Endothelial cell of umbilical vein (primary cell): ENCODE measurements around the gene RNPEP. TPM values are rescaled to one million over a fixed set of nuclear protein-coding genes. Genes with fewer than 3 reads are reported as not detected.

Experiments used
- BruUV-seq: library from RNA; stranded (reverse); fragments of 400-500 nt; replicated peaks from 2 replicates; lab custom pipeline; 2021; lab: Mats Ljungman, UMichigan
- CTCF ChIA-PET: fragments of 300-600, 350-600 bp; sonication (Branson Sonifier 250); formaldehyde crosslinking; loops from one replicate; lab custom pipeline; 2021; ENCODE audit warnings: antibody characterized with exemption, inconsistent platforms; lab: Charles Lee
- POLR2A ChIA-PET: fragments of 300-600, 350-600 bp; sonication (Branson Sonifier 250); formaldehyde crosslinking; loops from one replicate; lab custom pipeline; 2021; ENCODE audit warnings: antibody characterized with exemption, inconsistent platforms; lab: Charles Lee
- DNase-seq: peaks from one replicate; pipeline ENCODE4 v3.0.0-alpha.2; 2011; ENCODE audit warnings: low read depth, low spot score
- FAIRE-seq: peaks from 2 replicates; lab custom pipeline; 2011; peaks lifted over from hg19 to GRCh38; lab: Jason Lieb, UNC
- H2AFZ ChIP-seq: 2 replicates; pipeline ENCODE4 v1.6.0; 2012; ENCODE audit warnings: low read depth, low read length, control low read depth, inconsistent platforms
- H3K27ac ChIP-seq: 2 replicates; pipeline ENCODE4 v1.5.1; 2011; ENCODE audit warnings: low read depth, mild to moderate bottlenecking, control low read depth, low read length, moderate library complexity; ENCODE audit not compliant: insufficient read depth
- H3K27me3 ChIP-seq, 2 experiments: 2 replicates each; pipeline versions ENCODE4 v1.6.0 to v1.6.1; 2011; ENCODE audit warnings: low read length in 2 of 2, mixed read lengths in 1 of 2; ENCODE audit not compliant: control insufficient read depth in 2 of 2, insufficient read depth in 2 of 2
- H3K36me3 ChIP-seq, 2 experiments: 2 replicates in 1 of 2; 3 replicates in 1 of 2; pipeline ENCODE4 v1.5.1; 2011; ENCODE audit warnings: low read length in 2 of 2, mild to moderate bottlenecking in 1 of 2, moderate library complexity in 1 of 2; ENCODE audit not compliant: control insufficient read depth in 2 of 2, insufficient read depth in 2 of 2; ENCODE audit errors: extremely low read depth in 1 of 2
- H3K4me1 ChIP-seq: 3 replicates; pipeline ENCODE4 v1.5.1; 2011; ENCODE audit warnings: mild to moderate bottlenecking, low read length; ENCODE audit not compliant: control insufficient read depth, insufficient read depth; ENCODE audit errors: extremely low read depth
- H3K4me2 ChIP-seq: 2 replicates; pipeline ENCODE4 v1.6.1; 2011; ENCODE audit warnings: low read length, control low read depth, mixed read lengths; ENCODE audit not compliant: insufficient read depth
- H3K4me3 ChIP-seq, 3 experiments: fragments of 200-600 bp in 1 of 3; sonication (generic), shearing (Covaris generic) in 1 of 3; replicated peaks in 1 of 3; 2 replicates each; pipeline ENCODE4 v1.5.1; 2011 to 2016; ENCODE audit warnings: control low read depth in 3 of 3, low read length in 3 of 3, mild to moderate bottlenecking in 2 of 3, inconsistent platforms in 1 of 3, low read depth in 1 of 3, moderate library complexity in 1 of 3; ENCODE audit not compliant: insufficient read depth in 1 of 3
- H3K79me2 ChIP-seq: 2 replicates; pipeline ENCODE4 v1.6.0; 2012; ENCODE audit warnings: low read length, inconsistent platforms; ENCODE audit not compliant: control insufficient read depth, insufficient read depth
- H3K9ac ChIP-seq: replicated peaks from 2 replicates; pipeline ENCODE3; 2011; ENCODE audit warnings: low read length, control low read depth; ENCODE audit not compliant: insufficient read depth; ENCODE audit errors: extremely low read depth
- H3K9me1 ChIP-seq: replicated peaks from 3 replicates; pipeline ENCODE4 v1.6.0; 2011; ENCODE audit warnings: mild to moderate bottlenecking, low read length; ENCODE audit not compliant: control insufficient read depth, insufficient read depth; ENCODE audit errors: extremely low read depth
- H3K9me3 ChIP-seq: replicated peaks from 2 replicates; pipeline ENCODE4 v1.5.1; 2012; ENCODE audit warnings: low read length, inconsistent platforms; ENCODE audit not compliant: control insufficient read depth, insufficient read depth
- H4K20me1 ChIP-seq: replicated peaks from 2 replicates; pipeline ENCODE3; 2011; ENCODE audit warnings: mild to moderate bottlenecking, low read length; ENCODE audit not compliant: control insufficient read depth, insufficient read depth; ENCODE audit errors: extremely low read depth
- EZH2 ChIP-seq: IDR thresholded peaks from 2 replicates; pipeline ENCODE4 v1.6.1; 2012; ENCODE audit warnings: borderline replicate concordance, low read depth, mild to moderate bottlenecking, moderate library complexity, low read length, inconsistent platforms; ENCODE audit not compliant: severe bottlenecking
- FOS ChIP-seq: IDR thresholded peaks from 2 replicates; pipeline ENCODE4 v1.6.1; 2011; ENCODE audit warnings: mild to moderate bottlenecking, low read length, moderate library complexity, borderline replicate concordance; ENCODE audit not compliant: insufficient read depth
- GATA2 ChIP-seq: IDR thresholded peaks from 2 replicates; pipeline ENCODE4 v1.7.0; 2011; ENCODE audit warnings: low read depth, mild to moderate bottlenecking, moderate library complexity, mixed read lengths, low read length; ENCODE audit not compliant: insufficient read length, insufficient read depth
- JUN ChIP-seq: IDR thresholded peaks from 2 replicates; pipeline ENCODE4 v1.6.1; 2011; ENCODE audit warnings: borderline replicate concordance, low read depth; ENCODE audit not compliant: insufficient read length, insufficient read depth
- MYC ChIP-seq: IDR thresholded peaks from one replicate; pipeline ENCODE4 v1.6.1; 2011; ENCODE audit warnings: mild to moderate bottlenecking, low read depth, low read length
- POLR2A ChIP-seq: IDR thresholded peaks from 2 replicates; pipeline ENCODE4 v1.6.1; 2012; ENCODE audit warnings: low read depth, mild to moderate bottlenecking, control low read depth, low read length
- POLR2AphosphoS5 ChIP-seq: IDR thresholded peaks from 2 replicates; pipeline ENCODE4 v1.6.1; 2012; ENCODE audit warnings: low read depth, mild to moderate bottlenecking, control low read depth, low read length, moderate library complexity; ENCODE audit not compliant: insufficient read depth
- dilution Hi-C: fragments of 300-500 bp; cut with MboI; formaldehyde crosslinking; loops from one replicate; pipeline ENCODE4 v1.15.0; 2019; ENCODE audit warnings: low sequenced_read_pairs; ENCODE audit not compliant: extremely low pct_ligation_motif_present
- intact Hi-C: fragments of 100-400 bp; cut with micrococcal nuclease; formaldehyde crosslinking; loops from one replicate; pipeline ENCODE4 v1.10.0; 2022
- polyA plus RNA-seq, 4 experiments: library from polyadenylated mRNA; depleted of rRNA in 3 of 4; stranded (reverse) in 3 of 4; unstranded in 1 of 4; fragments of >200 nt; gene quantifications; 2 replicates each; pipeline versions ENCODE4 v1.2.1 to v1.2.3, GENCODE V29; 2011 to 2012; ENCODE audit warnings: missing spikeins in 1 of 4
- total RNA-seq: library from RNA; stranded (reverse); gene quantifications from 2 replicates; pipeline ENCODE4 v1.2.3, GENCODE V29; 2021
- TF ChIP-seq, protein P1 (sequence below), 2 donors: IDR thresholded peaks; 1 replicate in 1 of 2; 2 replicates in 1 of 2; pipeline ENCODE4 v1.5.1; 2011; ENCODE audit warnings: low read length in 2 of 2, mild to moderate bottlenecking in 2 of 2, moderate library complexity in 2 of 2, control low read depth in 1 of 2, inconsistent platforms in 1 of 2, low read depth in 1 of 2; ENCODE audit not compliant: insufficient read depth in 1 of 2; ENCODE audit errors: extremely low read depth in 1 of 2
- TF ChIP-seq, protein P2 (sequence below): IDR thresholded peaks from 2 replicates; pipeline ENCODE4 v1.6.1; 2011; ENCODE audit not compliant: insufficient read depth, insufficient read length

Gene RNPEP
- total and polyA plus RNA-seq, 2 donors (not counting 3 experiments of a cell fraction or from before 2014, with no cell fraction given), result 56.1 to 73.5 TPM

DNA sequence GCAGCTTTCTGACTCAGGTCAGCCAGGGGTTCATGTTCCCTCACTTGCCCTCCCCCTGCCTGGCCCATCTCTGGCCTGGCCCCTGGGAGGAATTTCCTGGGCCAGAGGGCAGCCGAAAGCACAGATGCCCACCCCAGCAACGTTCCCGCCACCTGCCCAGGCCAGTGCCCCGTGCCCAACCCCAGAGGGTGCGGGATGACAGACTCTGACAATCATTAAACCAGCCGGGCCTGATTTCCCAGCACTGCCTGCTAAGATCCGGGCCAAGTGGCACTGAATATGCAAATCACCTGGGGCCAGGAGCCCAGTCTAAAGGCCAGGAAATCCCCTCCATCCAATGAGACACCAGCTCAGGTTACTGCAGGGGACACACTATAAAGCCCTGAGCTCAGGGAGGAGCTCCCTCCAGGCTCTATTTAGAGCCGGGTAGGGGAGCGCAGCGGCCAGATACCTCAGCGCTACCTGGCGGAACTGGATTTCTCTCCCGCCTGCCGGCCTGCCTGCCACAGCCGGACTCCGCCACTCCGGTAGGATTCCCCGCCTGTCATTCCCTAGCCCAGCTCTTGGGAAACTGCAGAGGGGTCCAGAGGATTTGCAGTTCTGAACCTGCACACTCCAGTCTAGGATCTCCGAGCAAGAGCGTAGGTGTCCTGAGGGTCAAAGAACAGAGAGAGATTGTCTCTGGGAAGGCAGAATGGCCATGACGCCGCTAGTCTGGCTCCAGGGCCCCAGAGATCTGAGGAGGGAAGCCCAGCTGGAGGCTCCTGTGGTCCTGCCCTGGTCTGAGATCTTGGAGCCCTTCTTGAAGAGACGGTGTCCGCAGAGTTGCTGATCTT is 27.9 kb downstream of the RNPEP start, which contains the start of gene ELF3:
TSS of gene ELF3 (plus strand) at position 408 of the 836 bp plus-strand sequence. CDS start 550 bp downstream, outside the sequence.
- no peak within 1 kb of the TSS for H3K27ac ChIP-seq
- no peaks in the 10 kb centered on the region for H4K20me1 ChIP-seq
- no peak within 1 kb of the TSS for H2AFZ ChIP-seq
- ChIA-PET CTCF (interaction anchor here (1.0 to 2.7 kb wide), 3 partner anchors 10 to 112 kb away, joined by 6 to 23 read pairs (median 9); partner anchors contain the start of gene GPR37L1), POLR2A (no interaction called here)
- H3K9ac ChIP-seq, result no peak within 1 kb of the TSS
- no peaks in the 10 kb centered on the region for H3K9me3 ChIP-seq
- H3K36me3 ChIP-seq, result no peaks in the 10 kb centered on the region
- H3K79me2 ChIP-seq, result no peaks in the 10 kb centered on the region
- DNase-seq (no peak), FAIRE-seq (no peak)
- TF ChIP-seq EZH2 (no peak), MYC (no peak), JUN (no peak), GATA2 (no peak), FOS (no peak), POLR2A (no peak), POLR2AphosphoS5 (no peak)
- TF ChIP-seq, protein P1, sequence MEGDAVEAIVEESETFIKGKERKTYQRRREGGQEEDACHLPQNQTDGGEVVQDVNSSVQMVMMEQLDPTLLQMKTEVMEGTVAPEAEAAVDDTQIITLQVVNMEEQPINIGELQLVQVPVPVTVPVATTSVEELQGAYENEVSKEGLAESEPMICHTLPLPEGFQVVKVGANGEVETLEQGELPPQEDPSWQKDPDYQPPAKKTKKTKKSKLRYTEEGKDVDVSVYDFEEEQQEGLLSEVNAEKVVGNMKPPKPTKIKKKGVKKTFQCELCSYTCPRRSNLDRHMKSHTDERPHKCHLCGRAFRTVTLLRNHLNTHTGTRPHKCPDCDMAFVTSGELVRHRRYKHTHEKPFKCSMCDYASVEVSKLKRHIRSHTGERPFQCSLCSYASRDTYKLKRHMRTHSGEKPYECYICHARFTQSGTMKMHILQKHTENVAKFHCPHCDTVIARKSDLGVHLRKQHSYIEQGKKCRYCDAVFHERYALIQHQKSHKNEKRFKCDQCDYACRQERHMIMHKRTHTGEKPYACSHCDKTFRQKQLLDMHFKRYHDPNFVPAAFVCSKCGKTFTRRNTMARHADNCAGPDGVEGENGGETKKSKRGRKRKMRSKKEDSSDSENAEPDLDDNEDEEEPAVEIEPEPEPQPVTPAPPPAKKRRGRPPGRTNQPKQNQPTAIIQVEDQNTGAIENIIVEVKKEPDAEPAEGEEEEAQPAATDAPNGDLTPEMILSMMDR (IDR thresholded peaks at IDR 0.05; ENCODE audit: extremely low read depth in 1 of 2, insufficient read depth in 1 of 2, low read depth in 1 of 2, low read length in 2 of 2), result no peak
- TF ChIP-seq, protein P2, sequence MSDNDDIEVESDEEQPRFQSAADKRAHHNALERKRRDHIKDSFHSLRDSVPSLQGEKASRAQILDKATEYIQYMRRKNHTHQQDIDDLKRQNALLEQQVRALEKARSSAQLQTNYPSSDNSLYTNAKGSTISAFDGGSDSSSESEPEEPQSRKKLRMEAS, result no peak
- no peak within 1 kb of the TSS for H3K4me2 ChIP-seq
- H3K4me1 ChIP-seq, result peaks cover 3% of the 10 kb centered on the region
- no TSS peak for BruUV-seq
- no peaks in the 10 kb centered on the region for H3K9me1 ChIP-seq
- intact Hi-C loops (no loop called here), dilution Hi-C loops (no loop called here)
- no peaks in the 10 kb centered on the region for H3K27me3 ChIP-seq
- no peak within 1 kb of the TSS for H3K4me3 ChIP-seq
